Trophoblast cell (in vitro differentiated cells and primary cell): Measurements from ENCODE around the gene RASSF8.

ENCODE experiments used
- DNase-seq, 2 donors: peaks; one replicate each; pipeline ENCODE4 v3.0.0-alpha.2; 2016
- H2AFZ ChIP-seq: 2 replicates; pipeline ENCODE4 v1.6.1; 2013; ENCODE audit warnings: low read length, moderate library complexity, mild to moderate bottlenecking; ENCODE audit not compliant: insufficient read depth, poor library complexity
- H2AK5ac ChIP-seq: 2 replicates; pipeline ENCODE4 v1.6.1; 2013; ENCODE audit warnings: mild to moderate bottlenecking, low read length
- H2BK120ac ChIP-seq: 2 replicates; pipeline ENCODE4 v1.6.1; 2013; ENCODE audit warnings: low read length, mild to moderate bottlenecking, moderate library complexity; ENCODE audit not compliant: insufficient read depth, poor library complexity
- H2BK12ac ChIP-seq: 2 replicates; pipeline ENCODE4 v1.6.1; 2013; ENCODE audit warnings: mild to moderate bottlenecking, low read length, moderate library complexity
- H2BK5ac ChIP-seq: 2 replicates; pipeline ENCODE4 v1.6.1; 2013; ENCODE audit warnings: low read length, low read depth, moderate library complexity, mild to moderate bottlenecking; ENCODE audit not compliant: poor library complexity
- H3K14ac ChIP-seq: 2 replicates; pipeline ENCODE4 v1.6.1; 2013; ENCODE audit warnings: mild to moderate bottlenecking, low read length
- H3K18ac ChIP-seq: 2 replicates; pipeline ENCODE4 v1.6.1; 2013; ENCODE audit warnings: mild to moderate bottlenecking, low read length
- H3K23ac ChIP-seq: 2 replicates; pipeline ENCODE4 v1.6.1; 2013; ENCODE audit warnings: low read length
- H3K27ac ChIP-seq: 2 replicates; pipeline ENCODE4 v1.5.1; 2013; ENCODE audit warnings: low read depth, mild to moderate bottlenecking, inconsistent platforms, low read length, moderate library complexity
- H3K27me3 ChIP-seq: 2 replicates; pipeline ENCODE4 v1.6.1; 2013; ENCODE audit warnings: inconsistent platforms, mild to moderate bottlenecking, low read length, moderate library complexity; ENCODE audit not compliant: insufficient read depth
- H3K36me3 ChIP-seq, 2 experiments: 1 replicate in 1 of 2; 2 replicates in 1 of 2; pipeline ENCODE4 v1.6.1; 2013; ENCODE audit warnings: low read length in 2 of 2, mild to moderate bottlenecking in 2 of 2, moderate library complexity in 1 of 2; ENCODE audit not compliant: insufficient read depth in 2 of 2, control insufficient read depth in 1 of 2
- H3K4ac ChIP-seq: 2 replicates; pipeline ENCODE4 v1.6.1; 2013; ENCODE audit warnings: low read depth, mild to moderate bottlenecking, low read length, moderate library complexity
- H3K4me1 ChIP-seq, 2 experiments: 1 replicate in 1 of 2; 2 replicates in 1 of 2; pipeline ENCODE4 v1.6.1; 2013; ENCODE audit warnings: low read length in 2 of 2, mild to moderate bottlenecking in 2 of 2, moderate library complexity in 1 of 2; ENCODE audit not compliant: insufficient read depth in 2 of 2, control insufficient read depth in 1 of 2
- H3K4me2 ChIP-seq: 2 replicates; pipeline ENCODE4 v1.6.1; 2013; ENCODE audit warnings: inconsistent platforms, mild to moderate bottlenecking, low read length, moderate library complexity
- H3K4me3 ChIP-seq: 2 replicates; pipeline ENCODE4 v1.5.1; 2013; ENCODE audit warnings: mild to moderate bottlenecking, low read depth, low read length, inconsistent platforms
- H3K79me1 ChIP-seq: one replicate; pipeline ENCODE4 v1.6.1; 2013; ENCODE audit warnings: low read length
- H3K79me2 ChIP-seq: 2 replicates; pipeline ENCODE4 v1.6.1; 2013; ENCODE audit warnings: low read length, mild to moderate bottlenecking; ENCODE audit not compliant: control insufficient read depth, insufficient read depth, poor library complexity
- H3K9ac ChIP-seq: 2 replicates; pipeline ENCODE4 v1.6.1; 2013; ENCODE audit warnings: mild to moderate bottlenecking, low read length
- H3K9me3 ChIP-seq: 2 replicates; pipeline ENCODE4 v1.6.1; 2013; ENCODE audit warnings: low read depth, mild to moderate bottlenecking, control low read depth, inconsistent platforms, low read length; ENCODE audit not compliant: insufficient read depth
- H4K12ac ChIP-seq: 2 replicates; pipeline ENCODE4 v1.6.1; 2013; ENCODE audit warnings: low read depth, mild to moderate bottlenecking, low read length, moderate library complexity
- H4K8ac ChIP-seq: 2 replicates; pipeline ENCODE4 v1.6.1; 2013; ENCODE audit warnings: low read depth, mild to moderate bottlenecking, low read length, moderate library complexity
- H4K91ac ChIP-seq: one replicate; pipeline ENCODE4 v1.6.1; 2013; ENCODE audit warnings: low read depth, mild to moderate bottlenecking, low read length, moderate library complexity
- WGBS: extraction: QIAGEN DNeasy Blood & Tissue Kit; methylation state at CpG from one replicate; pipeline ENCODE4 v1.1.7; 2013; ENCODE audit warnings: missing lambda C conversion rate; ENCODE audit not compliant: insufficient read length, insufficient coverage; ENCODE audit errors: extremely low coverage; 5-methylcytosine and 5-hydroxymethylcytosine counted together

Gene RASSF8

GRCh38 chr12:25975682-25976081 is 17.2 kb downstream of the RASSF8 start:
- no peaks in the 10 kb centered on the region for H3K9me3 ChIP-seq
- H2AFZ ChIP-seq, result no peak overlapping the region
- H3K79me2 ChIP-seq, result peaks cover 4% of the 10 kb centered on the region
- no peak overlapping the region for H4K8ac ChIP-seq
- no peak overlapping the region for H4K91ac ChIP-seq
- no peak overlapping the region for H2BK12ac ChIP-seq
- no peaks in the 10 kb centered on the region for H3K36me3 ChIP-seq
- no peak overlapping the region for H4K12ac ChIP-seq
- H3K14ac ChIP-seq, result no peak overlapping the region
- no peak overlapping the region for H3K9ac ChIP-seq
- DNase-seq, result no peak
- no peaks in the 10 kb centered on the region for H3K79me1 ChIP-seq
- no peak overlapping the region for H3K4ac ChIP-seq
- H3K4me3 ChIP-seq, result no peak overlapping the region
- no peaks in the 10 kb centered on the region for H3K27me3 ChIP-seq
- H2BK5ac ChIP-seq, result no peak overlapping the region
- no peak overlapping the region for H3K27ac ChIP-seq
- H3K18ac ChIP-seq, result no peak overlapping the region
- H2BK120ac ChIP-seq, result no peak overlapping the region
- WGBS, result no CpG with 5 or more reads among the region's 2 CpGs
- H3K4me2 ChIP-seq, result no peak overlapping the region
- peaks cover 0 to 3% of the 10 kb centered on the region in 2 experiments for H3K4me1 ChIP-seq
- no peak overlapping the region for H2AK5ac ChIP-seq
- H3K23ac ChIP-seq, result no peak overlapping the region

GRCh38 chr12:25976289-25976688 is 17.8 kb downstream of the RASSF8 start:
- no peak overlapping the region for H3K9ac ChIP-seq
- no peak overlapping the region for H2BK120ac ChIP-seq
- H2BK5ac ChIP-seq, result no peak overlapping the region
- no peak overlapping the region for H4K91ac ChIP-seq
- H3K4me1 ChIP-seq, result peaks cover 0 to 3% of the 10 kb centered on the region in 2 experiments
- no peak overlapping the region for H3K4me2 ChIP-seq
- H3K14ac ChIP-seq, result no peak overlapping the region
- H2BK12ac ChIP-seq, result no peak overlapping the region
- H3K18ac ChIP-seq, result no peak overlapping the region
- no peak overlapping the region for H3K4ac ChIP-seq
- H3K79me1 ChIP-seq, result no peaks in the 10 kb centered on the region
- H3K79me2 ChIP-seq, result peaks cover 5% of the 10 kb centered on the region
- no peaks in the 10 kb centered on the region for H3K27me3 ChIP-seq
- H3K36me3 ChIP-seq, result no peaks in the 10 kb centered on the region
- H3K27ac ChIP-seq, result no peak overlapping the region
- no peak for DNase-seq
- no peak overlapping the region for H2AK5ac ChIP-seq
- no peak overlapping the region for H2AFZ ChIP-seq
- H3K4me3 ChIP-seq, result no peak overlapping the region
- no peak overlapping the region for H4K12ac ChIP-seq
- H3K9me3 ChIP-seq, result no peaks in the 10 kb centered on the region
- no peak overlapping the region for H4K8ac ChIP-seq
- H3K23ac ChIP-seq, result no peak overlapping the region
- no CpG with 5 or more reads among the region's 4 CpGs for WGBS

- Histone ChIP-seq H4K12ac (no peak overlapping the region), H2BK120ac (no peak overlapping the region), H3K27ac (no peak overlapping the region), H2BK5ac (no peak overlapping the region), H3K4me1 (peaks cover 0 to 3% of the 10 kb centered on the region in 2 experiments), H3K36me3 (no peaks in the 10 kb centered on the region), H3K79me1 (no peaks in the 10 kb centered on the region), H2BK12ac (no peak overlapping the region), H3K4me3 (no peak overlapping the region), H3K79me2 (peaks cover 4% of the 10 kb centered on the region), H3K18ac (no peak overlapping the region), H4K8ac (no peak overlapping the region), H2AK5ac (no peak overlapping the region), H3K23ac (no peak overlapping the region), H3K9ac (no peak overlapping the region), H3K9me3 (no peaks in the 10 kb centered on the region), H2AFZ (no peak overlapping the region), H3K14ac (no peak overlapping the region), H4K91ac (no peak overlapping the region), H3K4ac (no peak overlapping the region), H3K4me2 (no peak overlapping the region), H3K27me3 (no peaks in the 10 kb centered on the region)
- no CpG with 5 or more reads among the region's 5 CpGs for WGBS
- DNase-seq, result peak; percentile 37 to 64
Observed at GRCh38 chr12:25977047-25977446, 18.6 kb downstream of the RASSF8 start.

- H3K4ac ChIP-seq, result no peak overlapping the region
- H2AK5ac ChIP-seq, result no peak overlapping the region
- H3K27me3 ChIP-seq, result no peaks in the 10 kb centered on the region
- peaks cover 0 to 3% of the 10 kb centered on the region in 2 experiments for H3K4me1 ChIP-seq
- no peak overlapping the region for H4K8ac ChIP-seq
- H3K23ac ChIP-seq, result no peak overlapping the region
- H2BK5ac ChIP-seq, result no peak overlapping the region
- no peak overlapping the region for H3K27ac ChIP-seq
- no peak overlapping the region for H4K12ac ChIP-seq
- no peak overlapping the region for H3K14ac ChIP-seq
- no peak overlapping the region for H3K18ac ChIP-seq
- peaks cover 4% of the 10 kb centered on the region for H3K79me2 ChIP-seq
- no peaks in the 10 kb centered on the region for H3K9me3 ChIP-seq
- no peak overlapping the region for H4K91ac ChIP-seq
- no peak overlapping the region for H3K4me2 ChIP-seq
- H2BK120ac ChIP-seq, result no peak overlapping the region
- no peak overlapping the region for H3K4me3 ChIP-seq
- DNase-seq, result no peak
- no peak overlapping the region for H3K9ac ChIP-seq
- no CpG with 5 or more reads among the region's 4 CpGs for WGBS
- H3K79me1 ChIP-seq, result no peaks in the 10 kb centered on the region
- no peak overlapping the region for H2AFZ ChIP-seq
- no peak overlapping the region for H2BK12ac ChIP-seq
- no peaks in the 10 kb centered on the region for H3K36me3 ChIP-seq
Observed at GRCh38 chr12:25979059-25979458, 20.6 kb downstream of the RASSF8 start.
